Measurements from ENCODE around the gene ANKS1B.

Gene ANKS1B

GRCh38 chr12:99352269-99352668, 632.5 kb downstream of the ANKS1B start:
- TF ChIP-seq, protein P1, sequence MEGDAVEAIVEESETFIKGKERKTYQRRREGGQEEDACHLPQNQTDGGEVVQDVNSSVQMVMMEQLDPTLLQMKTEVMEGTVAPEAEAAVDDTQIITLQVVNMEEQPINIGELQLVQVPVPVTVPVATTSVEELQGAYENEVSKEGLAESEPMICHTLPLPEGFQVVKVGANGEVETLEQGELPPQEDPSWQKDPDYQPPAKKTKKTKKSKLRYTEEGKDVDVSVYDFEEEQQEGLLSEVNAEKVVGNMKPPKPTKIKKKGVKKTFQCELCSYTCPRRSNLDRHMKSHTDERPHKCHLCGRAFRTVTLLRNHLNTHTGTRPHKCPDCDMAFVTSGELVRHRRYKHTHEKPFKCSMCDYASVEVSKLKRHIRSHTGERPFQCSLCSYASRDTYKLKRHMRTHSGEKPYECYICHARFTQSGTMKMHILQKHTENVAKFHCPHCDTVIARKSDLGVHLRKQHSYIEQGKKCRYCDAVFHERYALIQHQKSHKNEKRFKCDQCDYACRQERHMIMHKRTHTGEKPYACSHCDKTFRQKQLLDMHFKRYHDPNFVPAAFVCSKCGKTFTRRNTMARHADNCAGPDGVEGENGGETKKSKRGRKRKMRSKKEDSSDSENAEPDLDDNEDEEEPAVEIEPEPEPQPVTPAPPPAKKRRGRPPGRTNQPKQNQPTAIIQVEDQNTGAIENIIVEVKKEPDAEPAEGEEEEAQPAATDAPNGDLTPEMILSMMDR (IDR thresholded peaks at IDR 0.05): no peak

DNA sequence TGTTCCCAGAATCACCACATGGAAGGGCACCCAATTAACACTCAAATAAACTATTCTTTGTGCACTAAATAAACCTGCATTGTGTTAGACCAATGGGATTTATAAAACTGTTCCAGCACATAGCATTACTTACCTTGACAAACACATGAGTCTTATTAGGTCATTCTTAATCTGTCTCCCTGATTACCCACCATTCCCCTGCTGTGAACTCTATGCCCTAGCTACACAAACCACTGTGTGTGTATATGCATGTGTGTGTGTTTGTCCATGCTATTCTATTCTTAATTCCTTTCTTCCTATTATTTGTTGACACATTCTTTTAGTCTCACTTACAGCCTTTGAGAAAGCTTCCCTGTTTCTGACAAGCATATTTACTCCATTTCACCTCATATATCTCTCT, 640.8 kb downstream of the ANKS1B start:
- TF ChIP-seq, protein P1 (IDR thresholded peaks at IDR 0.05): no peak

- TF ChIP-seq, protein P1 (IDR thresholded peaks at IDR 0.05): no peak
Observed at GRCh38 chr12:99339663-99340062, 645.1 kb downstream of the ANKS1B start.

GRCh38 chr12:99334285-99335056, 650.3 kb downstream of the ANKS1B start:
- TF ChIP-seq, protein P1 (IDR thresholded peaks at IDR 0.05): no peak

DNA sequence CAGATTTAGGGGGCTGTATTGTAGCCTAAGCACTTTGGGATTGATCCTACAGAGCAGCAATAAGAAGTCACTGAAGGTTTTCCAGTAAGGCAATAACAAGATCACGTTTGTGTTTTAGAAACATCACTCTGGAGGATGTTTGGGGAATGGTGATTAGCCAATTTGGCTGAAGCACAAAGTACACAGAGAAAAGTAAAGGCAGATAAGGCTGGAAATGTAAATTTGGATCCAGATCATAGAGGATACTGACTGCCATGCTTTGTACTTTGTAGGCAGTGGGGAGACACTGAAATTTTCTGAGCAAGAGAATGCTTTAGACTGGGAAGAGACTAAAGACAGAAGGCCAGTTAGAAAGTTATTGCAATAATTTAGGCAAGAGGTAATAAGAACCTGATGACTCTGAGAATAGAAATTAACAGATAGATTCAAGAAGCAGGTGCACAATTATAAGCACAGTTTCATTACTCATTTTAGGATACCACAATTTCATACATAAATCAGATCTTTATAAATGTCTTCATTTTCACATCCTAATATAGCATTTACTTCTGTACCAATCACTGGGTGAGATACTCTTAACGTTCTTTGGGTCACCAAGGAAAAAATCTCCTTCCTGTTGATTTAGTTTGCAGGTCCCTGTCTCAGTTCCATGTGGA, 651.7 kb downstream of the ANKS1B start:
- TF ChIP-seq, protein P1 (IDR thresholded peaks at IDR 0.05): no peak

GRCh38 chr12:99330216-99330615, 654.5 kb downstream of the ANKS1B start:
- TF ChIP-seq, protein P1 (IDR thresholded peaks at IDR 0.05): no peak

DNA sequence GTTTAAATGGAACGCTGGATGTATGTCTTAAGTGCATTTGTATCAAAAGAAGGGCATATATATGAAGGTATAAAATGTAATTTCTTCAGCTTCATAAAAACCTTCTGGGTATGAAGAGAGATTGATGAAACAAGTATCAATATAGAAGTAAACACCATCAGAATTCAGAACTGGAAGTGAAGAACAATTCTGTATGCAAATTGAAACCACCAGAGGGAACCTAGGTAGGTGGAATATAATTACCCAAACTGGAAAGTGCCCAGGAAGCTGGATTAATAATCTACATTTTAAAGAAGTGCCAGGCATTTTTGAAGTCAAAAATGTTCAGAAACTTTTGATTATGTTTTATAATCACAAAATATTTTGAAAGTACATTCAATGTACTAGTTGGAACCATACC, 673.4 kb downstream of the ANKS1B start:
- TF ChIP-seq, protein P1 (IDR thresholded peaks at IDR 0.05): no peak
